ENCODE measurements around the gene CDC42EP5. TPM values are rescaled to one million over a fixed set of nuclear protein-coding genes. Genes with fewer than 3 reads are reported as not detected.

The CDC42EP5 gene
- polyA plus RNA-seq, 1 experiment = 22.5 TPM

- ChIA-PET POLR2A (no interaction called here), CTCF (interaction anchor here (0.7 to 6.0 kb wide), 6 partner anchors 8 to 199 kb away, joined by 3 to 46 read pairs (median 4); partner anchors contain the start of genes CDC42EP5, LAIR2 and LENG9)
- H3K36me3 ChIP-seq (ENCODE audit: control insufficient read depth, insufficient read depth, low read length) = no peaks in the 10 kb centered on the region
- DNase-seq (ENCODE audit: low read depth) = no peak
- no peak overlapping the region for H3K4me3 ChIP-seq (ENCODE audit: low read depth, low read length)
- TF ChIP-seq CTCF (IDR thresholded peaks at IDR 0.05; ENCODE audit: insufficient read depth, low read depth, low read length) = peak; percentile 81
- no peaks in the 10 kb centered on the region for H3K27me3 ChIP-seq (ENCODE audit: control insufficient read depth, insufficient read depth, low read length)
Measured at GRCh38 chr19:54481326-54481930, 8.3 kb upstream of the CDC42EP5 start.

- DNase-seq (ENCODE audit: low read depth) = no peak
- TF ChIP-seq CTCF (IDR thresholded peaks at IDR 0.05; ENCODE audit: insufficient read depth, low read depth, low read length) = no peak
- no peaks in the 10 kb centered on the region for H3K36me3 ChIP-seq (ENCODE audit: control insufficient read depth, insufficient read depth, low read length)
- no peak overlapping the region for H3K4me3 ChIP-seq (ENCODE audit: low read depth, low read length)
- ChIA-PET POLR2A (no interaction called here), CTCF (interaction anchor here (1.2 to 6.0 kb wide), 2 partner anchors 22 to 195 kb away, joined by 4 to 46 read pairs; partner anchors contain the start of gene LAIR2)
- H3K27me3 ChIP-seq (ENCODE audit: control insufficient read depth, insufficient read depth, low read length) = no peaks in the 10 kb centered on the region
Measured at GRCh38 chr19:54480051-54480450, 7.0 kb upstream of the CDC42EP5 start.

- Histone ChIP-seq H3K36me3 (ENCODE audit: control insufficient read depth, insufficient read depth, low read length) (no peaks in the 10 kb centered on the region), H3K4me3 (ENCODE audit: low read depth, low read length) (no peak overlapping the region), H3K27me3 (ENCODE audit: control insufficient read depth, insufficient read depth, low read length) (no peaks in the 10 kb centered on the region)
- POLR2A ChIA-PET = no interaction called here
- no peak for DNase-seq (ENCODE audit: low read depth)
- TF ChIP-seq CTCF (IDR thresholded peaks at IDR 0.05; ENCODE audit: insufficient read depth, low read depth, low read length) = peak; percentile 72
- CTCF ChIA-PET = interaction anchor here (0.6 to 6.0 kb wide), 6 partner anchors 10 to 220 kb away, joined by 3 to 46 read pairs (median 3); no protein-coding TSS in a partner anchor
Measured at GRCh38 chr19:54478677-54479266, 5.7 kb upstream of the CDC42EP5 start.

GRCh38 chr19:54477650-54478049 lies 4.6 kb upstream of the CDC42EP5 start:
- Histone ChIP-seq H3K36me3 (ENCODE audit: control insufficient read depth, insufficient read depth, low read length) (no peaks in the 10 kb centered on the region), H3K27me3 (ENCODE audit: control insufficient read depth, insufficient read depth, low read length) (no peaks in the 10 kb centered on the region), H3K4me3 (ENCODE audit: low read depth, low read length) (no peak overlapping the region)
- ChIA-PET CTCF (interaction anchor here (0.6 to 6.0 kb wide), 5 partner anchors 9 to 244 kb away, joined by 3 to 46 read pairs (median 3); no protein-coding TSS in a partner anchor), POLR2A (no interaction called here)
- TF ChIP-seq CTCF (IDR thresholded peaks at IDR 0.05; ENCODE audit: insufficient read depth, low read depth, low read length) = 0 out of 2 replicates have a peak, but pooled peaks have one; percentile 6
- DNase-seq (ENCODE audit: low read depth) = no peak

- CTCF ChIA-PET = no interaction called here
- no peak for DNase-seq (ENCODE audit: low read depth)
- no peak overlapping the region for H3K4me3 ChIP-seq (ENCODE audit: low read depth, low read length)
- POLR2A ChIA-PET = no interaction called here
- H3K27me3 ChIP-seq (ENCODE audit: control insufficient read depth, insufficient read depth, low read length) = no peaks in the 10 kb centered on the region
- no peaks in the 10 kb centered on the region for H3K36me3 ChIP-seq (ENCODE audit: control insufficient read depth, insufficient read depth, low read length)
- TF ChIP-seq CTCF (IDR thresholded peaks at IDR 0.05; ENCODE audit: insufficient read depth, low read depth, low read length) = no peak
Measured at GRCh38 chr19:54475706-54476105, 2.6 kb upstream of the CDC42EP5 start.

All from BJ (cell line).